ENCODE data around the gene TMEM115.

Gene TMEM115

DNA sequence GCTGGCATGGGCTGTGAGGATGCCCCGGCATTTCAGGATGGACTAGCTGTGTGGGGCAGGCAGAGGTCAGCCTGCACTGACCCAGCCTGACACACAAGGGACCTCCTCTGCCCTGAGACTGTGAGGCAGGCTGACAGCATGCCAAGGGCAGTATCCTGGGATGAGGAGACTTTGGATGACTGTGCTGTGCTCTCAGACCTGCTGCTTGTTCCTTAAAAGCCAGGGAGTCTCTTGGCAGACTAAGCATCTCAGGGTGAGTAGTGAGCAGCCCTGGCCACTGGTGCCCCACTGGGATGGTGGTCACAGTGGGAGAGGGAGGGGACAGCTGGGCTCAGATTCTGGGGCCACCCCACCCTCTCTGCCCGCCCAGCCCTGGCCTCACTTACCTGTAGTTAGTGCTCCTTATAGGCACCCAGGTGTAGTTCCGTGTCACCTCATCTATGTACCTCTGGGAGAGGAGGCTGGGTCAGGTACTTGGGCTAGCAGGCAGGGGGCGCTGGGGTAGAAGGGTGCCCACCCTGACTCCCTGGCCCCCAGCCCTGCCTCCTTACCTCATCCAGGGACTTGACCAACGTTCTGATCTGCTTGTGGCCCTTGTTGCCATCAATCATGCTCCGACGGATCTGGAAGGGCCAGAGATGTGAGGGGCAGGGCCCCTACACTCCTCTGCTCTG, 16.1 kb upstream of the TMEM115 start:
- H3K27me3 ChIP-seq (ENCODE audit: insufficient read depth, low read depth, severe bottlenecking) = no peaks in the 10 kb centered on the region
- no peak overlapping the region for H3K4me3 ChIP-seq (ENCODE audit: low read depth, low read length)
- no peaks in the 10 kb centered on the region for H3K9me3 ChIP-seq (ENCODE audit: severe bottlenecking)
- TF ChIP-seq, protein P1, sequence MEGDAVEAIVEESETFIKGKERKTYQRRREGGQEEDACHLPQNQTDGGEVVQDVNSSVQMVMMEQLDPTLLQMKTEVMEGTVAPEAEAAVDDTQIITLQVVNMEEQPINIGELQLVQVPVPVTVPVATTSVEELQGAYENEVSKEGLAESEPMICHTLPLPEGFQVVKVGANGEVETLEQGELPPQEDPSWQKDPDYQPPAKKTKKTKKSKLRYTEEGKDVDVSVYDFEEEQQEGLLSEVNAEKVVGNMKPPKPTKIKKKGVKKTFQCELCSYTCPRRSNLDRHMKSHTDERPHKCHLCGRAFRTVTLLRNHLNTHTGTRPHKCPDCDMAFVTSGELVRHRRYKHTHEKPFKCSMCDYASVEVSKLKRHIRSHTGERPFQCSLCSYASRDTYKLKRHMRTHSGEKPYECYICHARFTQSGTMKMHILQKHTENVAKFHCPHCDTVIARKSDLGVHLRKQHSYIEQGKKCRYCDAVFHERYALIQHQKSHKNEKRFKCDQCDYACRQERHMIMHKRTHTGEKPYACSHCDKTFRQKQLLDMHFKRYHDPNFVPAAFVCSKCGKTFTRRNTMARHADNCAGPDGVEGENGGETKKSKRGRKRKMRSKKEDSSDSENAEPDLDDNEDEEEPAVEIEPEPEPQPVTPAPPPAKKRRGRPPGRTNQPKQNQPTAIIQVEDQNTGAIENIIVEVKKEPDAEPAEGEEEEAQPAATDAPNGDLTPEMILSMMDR (IDR thresholded peaks at IDR 0.05; ENCODE audit: low read depth, low read length) = peak; percentile 64
- peak; percentile 39 for DNase-seq
- no peaks in the 10 kb centered on the region for H3K36me3 ChIP-seq
- no peak overlapping the region for H3K27ac ChIP-seq

GRCh38 chr3:50374363-50375257, 15.3 kb upstream of the TMEM115 start:
- DNase-seq = no peak
- H3K36me3 ChIP-seq = no peaks in the 10 kb centered on the region
- TF ChIP-seq, protein P1 (IDR thresholded peaks at IDR 0.05; ENCODE audit: low read depth, low read length) = no peak
- no peaks in the 10 kb centered on the region for H3K9me3 ChIP-seq (ENCODE audit: severe bottlenecking)
- H3K4me3 ChIP-seq (ENCODE audit: low read depth, low read length) = no peak overlapping the region
- H3K27ac ChIP-seq = no peak overlapping the region
- H3K27me3 ChIP-seq (ENCODE audit: insufficient read depth, low read depth, severe bottlenecking) = no peaks in the 10 kb centered on the region

DNA sequence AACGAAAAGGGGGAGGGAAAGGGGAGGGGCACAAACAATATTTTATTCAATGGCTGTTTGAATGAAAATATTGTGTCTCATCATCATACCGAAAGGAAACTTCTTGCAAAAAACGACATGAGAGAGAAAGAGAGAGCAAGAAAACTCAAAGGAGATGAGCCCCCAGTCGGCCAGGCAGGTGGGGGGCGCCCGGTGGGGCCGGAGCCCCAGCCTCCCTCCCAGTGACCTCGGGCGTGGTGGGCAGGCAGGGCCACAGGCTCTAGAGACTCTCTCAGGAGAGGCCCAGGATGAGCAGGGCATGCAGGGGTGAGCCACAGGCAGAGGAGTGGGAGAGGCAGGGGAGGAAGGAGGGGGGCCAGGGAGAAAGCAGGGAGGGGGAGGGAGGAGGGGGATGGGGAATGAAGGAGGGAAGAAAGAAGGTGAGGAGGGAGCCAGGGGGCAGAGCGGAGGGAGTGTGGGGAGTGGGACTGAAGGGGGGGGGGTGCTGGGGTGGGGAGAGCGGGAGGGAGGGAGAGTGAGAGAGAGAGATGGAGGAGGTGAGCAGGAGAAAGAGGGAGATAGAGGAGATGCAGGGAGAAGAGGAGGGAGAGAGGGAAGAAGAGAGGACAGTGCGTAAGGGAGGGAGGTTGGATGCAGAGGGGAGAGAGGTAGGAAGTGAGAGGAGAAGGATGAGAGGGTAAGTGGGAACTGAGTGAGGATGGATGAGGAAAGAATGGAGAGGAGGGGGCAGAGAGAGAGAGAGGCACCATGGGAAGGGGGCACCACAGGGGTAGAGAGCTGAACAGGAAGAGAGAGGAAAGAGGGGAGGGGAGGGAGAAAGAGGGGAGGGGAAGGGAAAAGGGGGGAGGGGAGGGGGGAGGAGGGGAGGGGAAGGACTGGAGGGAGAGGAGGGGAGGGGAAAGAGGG, 14.1 kb upstream of the TMEM115 start:
- TF ChIP-seq, protein P1 (IDR thresholded peaks at IDR 0.05; ENCODE audit: low read depth, low read length) = no peak
- Histone ChIP-seq H3K9me3 (ENCODE audit: severe bottlenecking) (no peaks in the 10 kb centered on the region), H3K4me3 (ENCODE audit: low read depth, low read length) (no peak overlapping the region), H3K27ac (peak overlapping the region; percentile 58; the same call in 1 of the 2 replicates), H3K36me3 (no peaks in the 10 kb centered on the region), H3K27me3 (ENCODE audit: insufficient read depth, low read depth, severe bottlenecking) (no peaks in the 10 kb centered on the region)
- DNase-seq = no peak

GRCh38 chr3:50372349-50372748, 13.0 kb upstream of the TMEM115 start:
- Histone ChIP-seq H3K9me3 (ENCODE audit: severe bottlenecking) (no peaks in the 10 kb centered on the region), H3K4me3 (ENCODE audit: low read depth, low read length) (no peak overlapping the region), H3K27me3 (ENCODE audit: insufficient read depth, low read depth, severe bottlenecking) (no peaks in the 10 kb centered on the region), H3K27ac (peak overlapping the region; percentile 58), H3K36me3 (no peaks in the 10 kb centered on the region)
- TF ChIP-seq, protein P1 (IDR thresholded peaks at IDR 0.05; ENCODE audit: low read depth, low read length) = 0 out of 2 replicates have a peak, but pooled peaks have one; percentile 36
- peak; percentile 55 for DNase-seq

GRCh38 chr3:50371133-50371685, 11.9 kb upstream of the TMEM115 start:
- TF ChIP-seq, protein P1 (IDR thresholded peaks at IDR 0.05; ENCODE audit: low read depth, low read length) = no peak
- H3K27me3 ChIP-seq (ENCODE audit: insufficient read depth, low read depth, severe bottlenecking) = no peaks in the 10 kb centered on the region
- H3K27ac ChIP-seq = peak overlapping the region; percentile 21

More at GRCh38 chr3:50371133-50371685, 11.9 kb upstream of the TMEM115 start:
- H3K36me3 ChIP-seq = no peaks in the 10 kb centered on the region
- H3K4me3 ChIP-seq (ENCODE audit: low read depth, low read length) = no peak overlapping the region
- DNase-seq = no peak
- H3K9me3 ChIP-seq (ENCODE audit: severe bottlenecking) = no peaks in the 10 kb centered on the region
